H1 (cell line): ENCODE results near the gene SYP. TPM values are rescaled to one million over a fixed set of nuclear protein-coding genes. Genes with fewer than 3 reads are reported as not detected.

Source experiments
- CTCF ChIA-PET: fragments of 300-600 bp; sonication (Branson Sonifier 250); formaldehyde crosslinking; loops from one replicate; lab custom pipeline; 2021; ENCODE audit not compliant: partially characterized antibody; lab: Charles Lee
- POLR2A ChIA-PET: fragments of 300-600 bp; sonication (Branson Sonifier 250); formaldehyde crosslinking; loops from one replicate; lab custom pipeline; 2021; ENCODE audit warnings: inconsistent platforms; ENCODE audit not compliant: partially characterized antibody; lab: Charles Lee
- DNase-seq, 2 experiments: peaks; one replicate each; pipeline versions ENCODE4 v3.0.0 to v3.0.0-alpha.2; 2010 to 2022; ENCODE audit warnings: low spot score in 2 of 2, low read depth in 1 of 2, mixed read lengths in 1 of 2
- FAIRE-seq: peaks from 2 replicates; lab custom pipeline; 2011; peaks lifted over from hg19 to GRCh38; lab: Jason Lieb, UNC
- H2AFZ ChIP-seq: 2 replicates; pipeline ENCODE4 v1.8.1; 2012; ENCODE audit warnings: low read length, inconsistent platforms
- H2AK5ac ChIP-seq: 2 replicates; pipeline ENCODE4 v1.6.1; 2013; ENCODE audit warnings: low read depth, low read length
- H2BK120ac ChIP-seq: replicated peaks from 2 replicates; pipeline ENCODE3; 2013; ENCODE audit warnings: low read depth, low read length, inconsistent platforms
- H2BK12ac ChIP-seq: 2 replicates; pipeline ENCODE4 v1.6.1; 2013; ENCODE audit warnings: low read depth, low read length
- H2BK15ac ChIP-seq: 2 replicates; pipeline ENCODE4 v1.6.1; 2013; ENCODE audit warnings: low read length
- H2BK20ac ChIP-seq: 2 replicates; pipeline ENCODE4 v1.6.1; 2013; ENCODE audit warnings: low read length
- H2BK5ac ChIP-seq: 2 replicates; pipeline ENCODE4 v1.6.1; 2013; ENCODE audit warnings: low read depth, low read length
- H3K14ac ChIP-seq: 2 replicates; pipeline ENCODE4 v1.6.1; 2013; ENCODE audit warnings: inconsistent platforms; ENCODE audit not compliant: insufficient read length
- H3K18ac ChIP-seq: 2 replicates; pipeline ENCODE4 v1.6.1; 2013; ENCODE audit warnings: low read length; ENCODE audit errors: extremely low read depth
- H3K23ac ChIP-seq: 2 replicates; pipeline ENCODE4 v1.6.1; 2013; ENCODE audit warnings: inconsistent platforms; ENCODE audit not compliant: insufficient read length
- H3K23me2 ChIP-seq: 2 replicates; pipeline ENCODE4 v1.6.1; 2013; ENCODE audit warnings: low read depth, low read length
- H3K27ac ChIP-seq: 2 replicates; pipeline ENCODE4 v1.6.1; 2011; ENCODE audit warnings: low read depth, low read length, inconsistent platforms
- H3K27me3 ChIP-seq, 4 experiments: replicated peaks in 1 of 4; 1 replicate in 1 of 4; 2 replicates in 3 of 4; pipeline versions ENCODE4 v1.6.1 to v1.8.1; 2011 to 2013; ENCODE audit warnings: low read length in 3 of 4, mild to moderate bottlenecking in 3 of 4, inconsistent platforms in 2 of 4, mixed read lengths in 2 of 4, moderate library complexity in 1 of 4; ENCODE audit not compliant: control insufficient read depth in 3 of 4, insufficient read depth in 3 of 4; ENCODE audit errors: extremely low read depth in 1 of 4
- H3K36me3 ChIP-seq, 4 experiments: 2 replicates each; pipeline versions ENCODE4 v1.6.1 to v1.8.1; 2011 to 2013; ENCODE audit warnings: mild to moderate bottlenecking in 4 of 4, low read length in 3 of 4, moderate library complexity in 2 of 4, control low read depth in 1 of 4, inconsistent platforms in 1 of 4; ENCODE audit not compliant: insufficient read depth in 4 of 4, control insufficient read depth in 2 of 4
- H3K4ac ChIP-seq: replicated peaks from 2 replicates; pipeline ENCODE3; 2013; ENCODE audit warnings: low read length, low read depth, mixed read lengths, inconsistent platforms; ENCODE audit not compliant: insufficient read length
- H3K4me1 ChIP-seq, 4 experiments: replicated peaks in 1 of 4; 1 replicate in 1 of 4; 2 replicates in 3 of 4; pipeline versions ENCODE4 v1.6.1 to v1.8.1; 2011 to 2013; ENCODE audit warnings: low read length in 3 of 4, inconsistent platforms in 2 of 4, mixed read lengths in 1 of 4; ENCODE audit not compliant: insufficient read depth in 4 of 4, control insufficient read depth in 3 of 4
- H3K4me2 ChIP-seq, 2 experiments: 2 replicates each; pipeline versions ENCODE4 v1.6.1 to v1.8.1; 2011 to 2013; ENCODE audit warnings: low read depth in 2 of 2, low read length in 2 of 2, control low read depth in 1 of 2, inconsistent platforms in 1 of 2, mild to moderate bottlenecking in 1 of 2; ENCODE audit not compliant: insufficient read depth in 1 of 2
- H3K4me3 ChIP-seq, 4 experiments: fragments of 200-600, 300-600 bp in 1 of 4; sonication (generic), shearing (Covaris generic), sonication (Bioruptor Twin) in 1 of 4; 2 replicates each; pipeline versions ENCODE4 v1.5.1 to v1.8.1; 2011 to 2016; ENCODE audit warnings: low read length in 4 of 4, low read depth in 3 of 4, control low read depth in 2 of 4, inconsistent platforms in 2 of 4, mild to moderate bottlenecking in 2 of 4, mixed read lengths in 1 of 4, moderate library complexity in 1 of 4; ENCODE audit not compliant: insufficient read depth in 2 of 4; ENCODE audit errors: extremely low read depth in 1 of 4
- H3K56ac ChIP-seq: replicated peaks from 2 replicates; pipeline ENCODE3; 2013; ENCODE audit warnings: low read depth, mild to moderate bottlenecking, mixed read lengths, low read length, inconsistent platforms; ENCODE audit not compliant: insufficient read length
- H3K79me1 ChIP-seq: 2 replicates; pipeline ENCODE4 v1.6.1; 2013; ENCODE audit warnings: low read depth, low read length, control low read depth
- H3K79me2 ChIP-seq, 2 experiments: 2 replicates each; pipeline versions ENCODE4 v1.6.1 to v1.8.1; 2012 to 2013; ENCODE audit warnings: low read length in 2 of 2, mild to moderate bottlenecking in 2 of 2, inconsistent platforms in 1 of 2; ENCODE audit not compliant: insufficient read depth in 2 of 2, control insufficient read depth in 1 of 2
- H3K9ac ChIP-seq, 4 experiments: replicated peaks in 1 of 4; 1 replicate in 1 of 4; 2 replicates in 3 of 4; pipeline versions ENCODE4 v1.6.1 to v1.8.1; 2011 to 2013; ENCODE audit warnings: low read depth in 3 of 4, low read length in 3 of 4, control low read depth in 2 of 4, mild to moderate bottlenecking in 2 of 4, moderate library complexity in 2 of 4, inconsistent platforms in 1 of 4; ENCODE audit errors: extremely low read depth in 1 of 4
- H3K9me3 ChIP-seq, 2 experiments: 2 replicates each; pipeline versions ENCODE4 v1.6.1 to v1.8.1; 2012 to 2013; ENCODE audit warnings: mild to moderate bottlenecking in 2 of 2, moderate library complexity in 2 of 2, control low read depth in 1 of 2, inconsistent platforms in 1 of 2, low read depth in 1 of 2, low read length in 1 of 2, mixed read lengths in 1 of 2; ENCODE audit not compliant: insufficient read depth in 2 of 2
- H4K20me1 ChIP-seq, 2 experiments: replicated peaks in 1 of 2; 2 replicates each; pipeline versions ENCODE3 to v1.8.1; 2011 to 2013; ENCODE audit warnings: inconsistent platforms in 2 of 2, low read length in 2 of 2, mild to moderate bottlenecking in 1 of 2; ENCODE audit not compliant: insufficient read depth in 2 of 2, control insufficient read depth in 1 of 2
- H4K5ac ChIP-seq: 2 replicates; pipeline ENCODE4 v1.6.1; 2013; ENCODE audit warnings: low read length, low read depth, mixed read lengths, inconsistent platforms; ENCODE audit not compliant: insufficient read length
- H4K8ac ChIP-seq: 2 replicates; pipeline ENCODE4 v1.8.0; 2013; ENCODE audit warnings: mild to moderate bottlenecking, moderate library complexity, low read length, inconsistent platforms; ENCODE audit not compliant: insufficient read depth; ENCODE audit errors: extremely low read depth
- H4K91ac ChIP-seq: replicated peaks from 2 replicates; pipeline ENCODE3; 2013; ENCODE audit warnings: low read length, mixed read lengths, inconsistent platforms; ENCODE audit not compliant: insufficient read length
- EZH2 ChIP-seq: fragments of 200-600 bp; sonication (generic); IDR thresholded peaks from 2 replicates; pipeline ENCODE4 v1.7.1; 2012; ENCODE audit warnings: low read depth, mild to moderate bottlenecking, moderate library complexity, low read length, inconsistent platforms; ENCODE audit not compliant: severe bottlenecking
- JUN ChIP-seq: IDR thresholded peaks from 2 replicates; pipeline ENCODE4 v1.6.1; 2011; ENCODE audit warnings: low read depth, mild to moderate bottlenecking, improper control_type of control experiment, low read length
- JUND ChIP-seq: IDR thresholded peaks from 2 replicates; pipeline ENCODE4 v1.6.1; 2011; ENCODE audit warnings: mild to moderate bottlenecking, improper control_type of control experiment, low read length
- KDM4A ChIP-seq: IDR thresholded peaks from one replicate; pipeline ENCODE4 v1.7.1; 2012; ENCODE audit warnings: low read depth, mild to moderate bottlenecking, moderate library complexity, low read length, inconsistent platforms; ENCODE audit not compliant: severe bottlenecking
- POLR2AphosphoS5 ChIP-seq: IDR thresholded peaks from 2 replicates; pipeline ENCODE4 v1.6.1; 2011; ENCODE audit warnings: low read depth, low read length
- TAF1 ChIP-seq: IDR thresholded peaks from 2 replicates; pipeline ENCODE4 v1.6.1; 2011; ENCODE audit warnings: mild to moderate bottlenecking, low read depth, low read length
- TAF7 ChIP-seq: optimal IDR thresholded peaks from 2 replicates; pipeline ENCODE3; 2011; ENCODE audit warnings: low read depth, mild to moderate bottlenecking, inconsistent platforms, low read length, moderate library complexity, borderline replicate concordance
- WGBS, 2 experiments: shearing (Covaris generic) in 1 of 2; methylation state at CpG; one replicate each; pipeline versions ENCODE4 v1.1.6 to v1.1.7; 2013 to 2015; ENCODE audit warnings: low lambda C conversion rate in 2 of 2, mixed read lengths in 2 of 2, inconsistent platforms in 1 of 2, low coverage in 1 of 2, missing lambda C conversion rate in 1 of 2; ENCODE audit not compliant: insufficient replicate concordance in 2 of 2, insufficient coverage in 1 of 2, insufficient read length in 1 of 2; ENCODE audit errors: extremely low coverage in 1 of 2, missing lambda C conversion rate in 1 of 2; 5-methylcytosine and 5-hydroxymethylcytosine counted together
- polyA plus RNA-seq, 7 experiments: library from polyadenylated mRNA; depleted of rRNA in 3 of 7; stranded (reverse) in 5 of 7; unstranded in 2 of 7; fragments of >200 nt in 5 of 7; fragments of 200-250 nt in 2 of 7; gene quantifications; 1 replicate in 5 of 7; 2 replicates in 1 of 7; 4 replicates in 1 of 7; pipeline versions ENCODE4 v1.2.1 to v1.2.3, GENCODE V29; 2011 to 2013; ENCODE audit warnings: missing spikeins in 2 of 7, mixed read lengths in 2 of 7
- total RNA-seq: library from RNA; stranded (reverse); fragmentation: NEBNext Ultra II Directional; extraction: Animal tissue kit (Norgen Biotek cat#: 25700); gene quantifications from 2 replicates; pipeline ENCODE4 v1.2.1, GENCODE V29; 2021
- TF ChIP-seq, protein P1 (sequence below): IDR thresholded peaks from 2 replicates; pipeline ENCODE4 v1.6.1; 2012; ENCODE audit warnings: inconsistent platforms

The SYP gene
- total and polyA plus RNA-seq, 2 of the 8 experiments (the other 6 are each of a cell fraction or from before 2014, with no cell fraction given), result 4.3 to 10.8 TPM

DNA sequence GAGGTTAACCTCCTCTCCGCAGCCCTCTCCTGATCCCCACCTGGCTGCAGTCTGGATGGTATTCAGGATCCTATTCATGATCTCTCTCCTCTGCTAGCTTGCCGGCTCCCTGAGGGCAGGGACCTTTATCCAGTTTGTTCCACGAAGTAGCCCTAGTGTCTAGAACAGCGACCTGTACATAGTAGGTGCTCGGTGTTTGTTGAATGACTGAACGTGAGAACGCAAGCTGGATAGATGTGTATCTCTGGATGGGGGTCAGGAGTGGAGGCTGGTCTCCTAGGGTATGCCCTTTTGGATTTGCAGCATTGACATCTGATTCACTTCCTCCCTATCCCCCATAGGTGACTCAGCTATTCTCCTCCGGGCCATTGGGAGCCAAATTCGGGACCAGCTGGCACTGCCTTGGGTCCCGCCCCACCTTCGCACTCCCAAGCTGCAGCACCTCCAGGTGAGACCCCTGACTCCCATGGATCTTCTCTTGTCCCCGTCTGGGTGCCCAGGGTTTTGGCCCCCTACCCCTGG lies 42.6 kb upstream of the SYP start:
- 95% methylated on average over 10 of the region's 12 CpGs; no CpG with 5 or more reads in 1 of the 2 experiments for WGBS, 2 experiments
- POLR2A ChIA-PET, result interaction anchor here (0.7 to 1.2 kb wide), 2 partner anchors 17 to 21 kb away, joined by 3 read pairs; no protein-coding TSS in a partner anchor
- Histone ChIP-seq H3K79me2 (no peaks in the 10 kb centered on the region), H3K23me2 (no peaks in the 10 kb centered on the region), H4K8ac (no peak overlapping the region), H2BK12ac (no peak overlapping the region), H3K56ac (no peak overlapping the region), H3K79me1 (no peaks in the 10 kb centered on the region), H3K23ac (no peak overlapping the region), H3K18ac (no peak overlapping the region), H3K14ac (no peak overlapping the region), H3K9me3 (no peaks in the 10 kb centered on the region), H3K4me2 (no peak overlapping the region), H2AFZ (no peak overlapping the region), H3K27ac (no peak overlapping the region), H2BK15ac (no peak overlapping the region), H3K4ac (no peak overlapping the region), H3K9ac (no peak overlapping the region), H2BK5ac (no peak overlapping the region), H4K20me1 (no peaks in the 10 kb centered on the region), H2BK20ac (no peak overlapping the region), H4K5ac (no peak overlapping the region), H2AK5ac (no peak overlapping the region), H3K4me3 (no peak overlapping the region), H3K36me3 (no peaks in the 10 kb centered on the region; a peak in 1 of 8 replicates), H4K91ac (no peak overlapping the region), H2BK120ac (no peak overlapping the region), H3K4me1 (no peaks in the 10 kb centered on the region), H3K27me3 (no peaks in the 10 kb centered on the region)
- no peak for DNase-seq
- FAIRE-seq, result no peak
- CTCF ChIA-PET, result no interaction called here
- TF ChIP-seq POLR2AphosphoS5 (no peak), JUN (no peak), KDM4A (no peak), EZH2 (no peak), JUND (no peak), TAF7 (no peak), TAF1 (no peak)
- TF ChIP-seq, protein P1, sequence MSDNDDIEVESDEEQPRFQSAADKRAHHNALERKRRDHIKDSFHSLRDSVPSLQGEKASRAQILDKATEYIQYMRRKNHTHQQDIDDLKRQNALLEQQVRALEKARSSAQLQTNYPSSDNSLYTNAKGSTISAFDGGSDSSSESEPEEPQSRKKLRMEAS, result no peak
